ENCODE measurements around the gene EAF2. TPM values are rescaled to one million over a fixed set of nuclear protein-coding genes. Genes with fewer than 3 reads are reported as not detected.
A peak's percentile ranks its signal among the peaks of the same experiment; 100 is the strongest.

The EAF2 gene
- total RNA-seq, 4 donors from 2014 or later = 3.5 to 35.5 (median 4.7) TPM; not detected in 1

- H3K9me3 ChIP-seq = no peaks in the 10 kb centered on the region
- no peak for TF ChIP-seq CTCF (IDR thresholded peaks at IDR 0.05)
- no peak for TF ChIP-seq POLR2A (IDR thresholded peaks at IDR 0.05)
These were observed 62.3 kb downstream of the EAF2 start for GRCh38 chr3:121897296-121897695.

GRCh38 chr3:121913305-121913990 is 78.4 kb downstream of the EAF2 start:
- no peak for TF ChIP-seq CTCF (IDR thresholded peaks at IDR 0.05)
- TF ChIP-seq POLR2A (IDR thresholded peaks at IDR 0.05) = no peak
- no peak for DNase-seq
- no peaks in the 10 kb centered on the region for H3K9me3 ChIP-seq
- H3K36me3 ChIP-seq = no peaks in the 10 kb centered on the region
- H3K27ac ChIP-seq = peak overlapping the region in 1 of 4 donors; percentile 12
- no peak overlapping the region for H3K4me3 ChIP-seq
- H3K4me1 ChIP-seq = no peaks in the 10 kb centered on the region
- no peaks in the 10 kb centered on the region for H3K27me3 ChIP-seq

More at GRCh38 chr3:121897296-121897695, 62.3 kb downstream of the EAF2 start:
- H3K27me3 ChIP-seq = no peaks in the 10 kb centered on the region
- no peaks in the 10 kb centered on the region for H3K4me1 ChIP-seq
- no peak overlapping the region for H3K27ac ChIP-seq
- DNase-seq = no peak
- H3K4me3 ChIP-seq = no peak overlapping the region
- no peaks in the 10 kb centered on the region for H3K36me3 ChIP-seq

GRCh38 chr3:121914081-121914998 is 79.3 kb downstream of the EAF2 start:
- TF ChIP-seq POLR2A (IDR thresholded peaks at IDR 0.05) (no peak), CTCF (IDR thresholded peaks at IDR 0.05) (no peak)
- no peak for DNase-seq
- Histone ChIP-seq H3K4me3 (no peak overlapping the region), H3K36me3 (no peaks in the 10 kb centered on the region), H3K4me1 (no peaks in the 10 kb centered on the region), H3K9me3 (no peaks in the 10 kb centered on the region), H3K27me3 (no peaks in the 10 kb centered on the region), H3K27ac (no peak overlapping the region)

- H3K36me3 ChIP-seq = no peaks in the 10 kb centered on the region
- H3K9me3 ChIP-seq = no peaks in the 10 kb centered on the region
- no peak overlapping the region for H3K27ac ChIP-seq
- no peak overlapping the region for H3K4me3 ChIP-seq
- DNase-seq = no peak
- no peaks in the 10 kb centered on the region for H3K4me1 ChIP-seq
- H3K27me3 ChIP-seq = no peaks in the 10 kb centered on the region
- no peak for TF ChIP-seq POLR2A (IDR thresholded peaks at IDR 0.05)
- TF ChIP-seq CTCF (IDR thresholded peaks at IDR 0.05) = no peak
These were observed 81.2 kb downstream of the EAF2 start for GRCh38 chr3:121916189-121916588.

GRCh38 chr3:121918779-121919483 is 83.9 kb downstream of the EAF2 start:
- TF ChIP-seq CTCF (IDR thresholded peaks at IDR 0.05) (no peak), POLR2A (IDR thresholded peaks at IDR 0.05) (no peak)
- Histone ChIP-seq H3K36me3 (no peaks in the 10 kb centered on the region), H3K4me3 (no peak overlapping the region), H3K9me3 (no peaks in the 10 kb centered on the region), H3K27ac (no peak overlapping the region), H3K27me3 (no peaks in the 10 kb centered on the region), H3K4me1 (no peaks in the 10 kb centered on the region)
- DNase-seq = no peak

Data from Peyer's patch (tissue), 4 donors.